HepG2 (cell line): ENCODE measurements around the gene FOXA1. TPM values are rescaled to one million over a fixed set of nuclear protein-coding genes. Genes with fewer than 3 reads are reported as not detected.
A peak's percentile ranks its signal among the peaks of the same experiment; 100 is the strongest.

Source experiments
- JARID2 ChIP-seq: sonication (generic); formaldehyde crosslinking; IDR thresholded peaks from 2 replicates; pipeline ENCODE4 v1.8.1; 2023; ENCODE audit warnings: missing genetic modification reagents, inconsistent platforms; ENCODE audit not compliant: insufficient replicate concordance
- MEIS2 ChIP-seq: sonication (generic); formaldehyde crosslinking; IDR thresholded peaks from 2 replicates; pipeline ENCODE4 v1.9.0; 2021; ENCODE audit warnings: mild to moderate bottlenecking, missing genetic modification reagents
- SALL1 ChIP-seq: sonication (generic); formaldehyde crosslinking; IDR thresholded peaks from 2 replicates; pipeline ENCODE4 v1.8.0; 2022; ENCODE audit warnings: mild to moderate bottlenecking, missing genetic modification reagents
- SMAD3 ChIP-seq: sonication (generic); formaldehyde crosslinking; IDR thresholded peaks from 2 replicates; pipeline ENCODE4 v1.4.0; 2020; ENCODE audit warnings: missing genetic modification reagents
- SP140L ChIP-seq: sonication (generic); formaldehyde crosslinking; IDR thresholded peaks from 2 replicates; pipeline ENCODE4 v1.4.0; 2020; ENCODE audit warnings: missing genetic modification reagents, borderline replicate concordance
- SRY ChIP-seq: sonication (generic); formaldehyde crosslinking; IDR thresholded peaks from 2 replicates; pipeline ENCODE4 v1.8.0; 2022; ENCODE audit warnings: mild to moderate bottlenecking, missing genetic modification reagents
- TAF1 ChIP-seq: sonication (generic); formaldehyde crosslinking; IDR thresholded peaks from 2 replicates; pipeline ENCODE4 v1.4.0; 2020; ENCODE audit warnings: missing genetic modification reagents
- TFAP4 ChIP-seq: sonication (generic); IDR thresholded peaks from 2 replicates; pipeline ENCODE4 v1.6.1; 2016; ENCODE audit warnings: low read depth, borderline replicate concordance
- ZNF224 ChIP-seq: sonication (generic); formaldehyde crosslinking; IDR thresholded peaks from 2 replicates; pipeline ENCODE4 v1.5.0; 2020; ENCODE audit warnings: mild to moderate bottlenecking, missing genetic modification reagents
- ZNF337 ChIP-seq: sonication (generic); formaldehyde crosslinking; IDR thresholded peaks from 2 replicates; pipeline ENCODE4 v1.5.1; 2020; ENCODE audit warnings: missing genetic modification reagents, low read depth, mild to moderate bottlenecking, borderline replicate concordance
- ZNF709 ChIP-seq: sonication (generic); formaldehyde crosslinking; IDR thresholded peaks from 2 replicates; pipeline ENCODE4 v1.5.0; 2020; ENCODE audit warnings: mild to moderate bottlenecking, missing genetic modification reagents
- ZNF720 ChIP-seq: sonication (generic); formaldehyde crosslinking; IDR thresholded peaks from 2 replicates; pipeline ENCODE4 v1.4.0; 2020; ENCODE audit warnings: missing genetic modification reagents
- ZSCAN20 ChIP-seq: sonication (generic); formaldehyde crosslinking; IDR thresholded peaks from 2 replicates; pipeline ENCODE4 v1.4.0; 2020; ENCODE audit warnings: missing genetic modification reagents, mild to moderate bottlenecking, borderline replicate concordance
- polyA plus RNA-seq, 8 experiments: library from polyadenylated mRNA; depleted of rRNA in 3 of 8; stranded (reverse) in 7 of 8; unstranded in 1 of 8; fragments of >200 nt; fragmentation: Illumina TruSeq in 4 of 8; extraction: Trizol in 4 of 8; gene quantifications; 2 replicates each; pipeline versions ENCODE4 v1.2.1 to v1.2.3, GENCODE V29; 2011 to 2016; ENCODE audit warnings: low read depth in 4 of 8, missing spikeins in 1 of 8, mixed read lengths in 1 of 8; ENCODE audit not compliant: insufficient read depth in 1 of 8
- total RNA-seq, 5 experiments: library from RNA; depleted of rRNA; stranded (reverse); fragments of >200 nt; fragmentation: Illumina TruSeq; extraction: Trizol; gene quantifications; 2 replicates each; pipeline ENCODE4 v1.2.3, GENCODE V29; 2016; ENCODE audit warnings: low read depth in 1 of 5
- TF ChIP-seq, protein P1 (sequence below): sonication (generic); formaldehyde crosslinking; IDR thresholded peaks from 2 replicates; pipeline ENCODE4 v1.4.0; 2020; ENCODE audit warnings: missing genetic modification reagents, borderline replicate concordance
- TF ChIP-seq, protein P2 (sequence below): IDR thresholded peaks from 2 replicates; pipeline ENCODE4 v1.6.1; 2016; ENCODE audit warnings: low read depth, missing genetic modification reagents, missing compliant biosample characterization
- TF ChIP-seq, protein P3 (sequence below): IDR thresholded peaks from 2 replicates; pipeline ENCODE4 v1.6.1; 2016; ENCODE audit warnings: mild to moderate bottlenecking

FOXA1 gene
- total and polyA plus RNA-seq, 2 of the 13 experiments (the other 11 are each of a cell fraction or from before 2014, with no cell fraction given), result 43.4 to 58.6 TPM

- no peak for TF ChIP-seq ZNF709 (CRISPR knock-in tag)
- TF ChIP-seq, protein P1, sequence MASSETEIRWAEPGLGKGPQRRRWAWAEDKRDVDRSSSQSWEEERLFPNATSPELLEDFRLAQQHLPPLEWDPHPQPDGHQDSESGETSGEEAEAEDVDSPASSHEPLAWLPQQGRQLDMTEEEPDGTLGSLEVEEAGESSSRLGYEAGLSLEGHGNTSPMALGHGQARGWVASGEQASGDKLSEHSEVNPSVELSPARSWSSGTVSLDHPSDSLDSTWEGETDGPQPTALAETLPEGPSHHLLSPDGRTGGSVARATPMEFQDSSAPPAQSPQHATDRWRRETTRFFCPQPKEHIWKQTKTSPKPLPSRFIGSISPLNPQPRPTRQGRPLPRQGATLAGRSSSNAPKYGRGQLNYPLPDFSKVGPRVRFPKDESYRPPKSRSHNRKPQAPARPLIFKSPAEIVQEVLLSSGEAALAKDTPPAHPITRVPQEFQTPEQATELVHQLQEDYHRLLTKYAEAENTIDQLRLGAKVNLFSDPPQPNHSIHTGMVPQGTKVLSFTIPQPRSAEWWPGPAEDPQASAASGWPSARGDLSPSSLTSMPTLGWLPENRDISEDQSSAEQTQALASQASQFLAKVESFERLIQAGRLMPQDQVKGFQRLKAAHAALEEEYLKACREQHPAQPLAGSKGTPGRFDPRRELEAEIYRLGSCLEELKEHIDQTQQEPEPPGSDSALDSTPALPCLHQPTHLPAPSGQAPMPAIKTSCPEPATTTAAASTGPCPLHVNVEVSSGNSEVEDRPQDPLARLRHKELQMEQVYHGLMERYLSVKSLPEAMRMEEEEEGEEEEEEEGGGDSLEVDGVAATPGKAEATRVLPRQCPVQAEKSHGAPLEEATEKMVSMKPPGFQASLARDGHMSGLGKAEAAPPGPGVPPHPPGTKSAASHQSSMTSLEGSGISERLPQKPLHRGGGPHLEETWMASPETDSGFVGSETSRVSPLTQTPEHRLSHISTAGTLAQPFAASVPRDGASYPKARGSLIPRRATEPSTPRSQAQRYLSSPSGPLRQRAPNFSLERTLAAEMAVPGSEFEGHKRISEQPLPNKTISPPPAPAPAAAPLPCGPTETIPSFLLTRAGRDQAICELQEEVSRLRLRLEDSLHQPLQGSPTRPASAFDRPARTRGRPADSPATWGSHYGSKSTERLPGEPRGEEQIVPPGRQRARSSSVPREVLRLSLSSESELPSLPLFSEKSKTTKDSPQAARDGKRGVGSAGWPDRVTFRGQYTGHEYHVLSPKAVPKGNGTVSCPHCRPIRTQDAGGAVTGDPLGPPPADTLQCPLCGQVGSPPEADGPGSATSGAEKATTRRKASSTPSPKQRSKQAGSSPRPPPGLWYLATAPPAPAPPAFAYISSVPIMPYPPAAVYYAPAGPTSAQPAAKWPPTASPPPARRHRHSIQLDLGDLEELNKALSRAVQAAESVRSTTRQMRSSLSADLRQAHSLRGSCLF (CRISPR knock-in tag), result no peak
- no peak for TF ChIP-seq SP140L (CRISPR knock-in tag)
- TF ChIP-seq ZNF337 (CRISPR knock-in tag), result 0 out of 2 replicates have a peak, but pooled peaks have one; percentile 5
- no peak for TF ChIP-seq ZNF224 (CRISPR knock-in tag)
- TF ChIP-seq TFAP4, result no peak
- TF ChIP-seq ZSCAN20 (CRISPR knock-in tag), result 0 out of 2 replicates have a peak, but pooled peaks have one; percentile 77
- no peak for TF ChIP-seq TAF1 (CRISPR knock-in tag)
- TF ChIP-seq ZNF720, result no peak
- TF ChIP-seq JARID2 (CRISPR knock-in tag), result no peak
- TF ChIP-seq SRY (CRISPR knock-in tag), result no peak
- TF ChIP-seq, protein P2, sequence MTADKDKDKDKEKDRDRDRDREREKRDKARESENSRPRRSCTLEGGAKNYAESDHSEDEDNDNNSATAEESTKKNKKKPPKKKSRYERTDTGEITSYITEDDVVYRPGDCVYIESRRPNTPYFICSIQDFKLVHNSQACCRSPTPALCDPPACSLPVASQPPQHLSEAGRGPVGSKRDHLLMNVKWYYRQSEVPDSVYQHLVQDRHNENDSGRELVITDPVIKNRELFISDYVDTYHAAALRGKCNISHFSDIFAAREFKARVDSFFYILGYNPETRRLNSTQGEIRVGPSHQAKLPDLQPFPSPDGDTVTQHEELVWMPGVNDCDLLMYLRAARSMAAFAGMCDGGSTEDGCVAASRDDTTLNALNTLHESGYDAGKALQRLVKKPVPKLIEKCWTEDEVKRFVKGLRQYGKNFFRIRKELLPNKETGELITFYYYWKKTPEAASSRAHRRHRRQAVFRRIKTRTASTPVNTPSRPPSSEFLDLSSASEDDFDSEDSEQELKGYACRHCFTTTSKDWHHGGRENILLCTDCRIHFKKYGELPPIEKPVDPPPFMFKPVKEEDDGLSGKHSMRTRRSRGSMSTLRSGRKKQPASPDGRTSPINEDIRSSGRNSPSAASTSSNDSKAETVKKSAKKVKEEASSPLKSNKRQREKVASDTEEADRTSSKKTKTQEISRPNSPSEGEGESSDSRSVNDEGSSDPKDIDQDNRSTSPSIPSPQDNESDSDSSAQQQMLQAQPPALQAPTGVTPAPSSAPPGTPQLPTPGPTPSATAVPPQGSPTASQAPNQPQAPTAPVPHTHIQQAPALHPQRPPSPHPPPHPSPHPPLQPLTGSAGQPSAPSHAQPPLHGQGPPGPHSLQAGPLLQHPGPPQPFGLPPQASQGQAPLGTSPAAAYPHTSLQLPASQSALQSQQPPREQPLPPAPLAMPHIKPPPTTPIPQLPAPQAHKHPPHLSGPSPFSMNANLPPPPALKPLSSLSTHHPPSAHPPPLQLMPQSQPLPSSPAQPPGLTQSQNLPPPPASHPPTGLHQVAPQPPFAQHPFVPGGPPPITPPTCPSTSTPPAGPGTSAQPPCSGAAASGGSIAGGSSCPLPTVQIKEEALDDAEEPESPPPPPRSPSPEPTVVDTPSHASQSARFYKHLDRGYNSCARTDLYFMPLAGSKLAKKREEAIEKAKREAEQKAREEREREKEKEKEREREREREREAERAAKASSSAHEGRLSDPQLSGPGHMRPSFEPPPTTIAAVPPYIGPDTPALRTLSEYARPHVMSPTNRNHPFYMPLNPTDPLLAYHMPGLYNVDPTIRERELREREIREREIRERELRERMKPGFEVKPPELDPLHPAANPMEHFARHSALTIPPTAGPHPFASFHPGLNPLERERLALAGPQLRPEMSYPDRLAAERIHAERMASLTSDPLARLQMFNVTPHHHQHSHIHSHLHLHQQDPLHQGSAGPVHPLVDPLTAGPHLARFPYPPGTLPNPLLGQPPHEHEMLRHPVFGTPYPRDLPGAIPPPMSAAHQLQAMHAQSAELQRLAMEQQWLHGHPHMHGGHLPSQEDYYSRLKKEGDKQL (CRISPR knock-in tag), result no peak
- TF ChIP-seq SALL1 (CRISPR knock-in tag), result peak; percentile 39; the same call in 1 of the 2 replicates
- no peak for TF ChIP-seq SMAD3 (CRISPR knock-in tag)
- TF ChIP-seq, protein P3, sequence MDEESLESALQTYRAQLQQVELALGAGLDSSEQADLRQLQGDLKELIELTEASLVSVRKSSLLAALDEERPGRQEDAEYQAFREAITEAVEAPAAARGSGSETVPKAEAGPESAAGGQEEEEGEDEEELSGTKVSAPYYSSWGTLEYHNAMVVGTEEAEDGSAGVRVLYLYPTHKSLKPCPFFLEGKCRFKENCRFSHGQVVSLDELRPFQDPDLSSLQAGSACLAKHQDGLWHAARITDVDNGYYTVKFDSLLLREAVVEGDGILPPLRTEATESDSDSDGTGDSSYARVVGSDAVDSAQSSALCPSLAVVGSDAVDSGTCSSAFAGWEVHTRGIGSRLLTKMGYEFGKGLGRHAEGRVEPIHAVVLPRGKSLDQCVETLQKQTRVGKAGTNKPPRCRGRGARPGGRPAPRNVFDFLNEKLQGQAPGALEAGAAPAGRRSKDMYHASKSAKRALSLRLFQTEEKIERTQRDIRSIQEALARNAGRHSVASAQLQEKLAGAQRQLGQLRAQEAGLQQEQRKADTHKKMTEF (CRISPR knock-in tag), result no peak
- TF ChIP-seq MEIS2, result 0 out of 2 replicates have a peak, but pooled peaks have one; percentile 35
These were observed 21.8 kb upstream of the FOXA1 start (continued) for GRCh38 chr14:37616853-37617252.
